ENCODE results near the gene C4BPA.

GRCh38 chr1:207102659-207103058, 1.4 kb upstream of the C4BPA start:
- TF ChIP-seq ATF3 (IDR thresholded peaks at IDR 0.05) (no peak), CTCF (IDR thresholded peaks at IDR 0.05; ENCODE audit: low read depth, low read length, missing input control) (no peak), TAF1 (conservative IDR thresholded peaks at IDR 0.05) (no peak), MAX (IDR thresholded peaks at IDR 0.05) (no peak), ZBTB33 (IDR thresholded peaks at IDR 0.05) (no peak), YY1 (IDR thresholded peaks at IDR 0.05) (no peak), SP1 (IDR thresholded peaks at IDR 0.05) (no peak), HNF4A (conservative IDR thresholded peaks at IDR 0.05) (no peak), NR2F2 (IDR thresholded peaks at IDR 0.05) (no peak), RXRA (IDR thresholded peaks at IDR 0.05) (no peak)

Data from liver (tissue), 3 donors.